Testis (tissue), 2 donors: ENCODE data around the gene TIMP2.

Experiments
- POLR2A ChIP-seq: fragments of 450-650 bp; IDR thresholded peaks from one replicate; pipeline ENCODE4 v1.6.1; 2017; ENCODE audit warnings: antibody characterized with exemption, mild to moderate bottlenecking, moderate library complexity
- TF ChIP-seq, protein P1 (sequence below), 3 experiments: fragments of 450-650 bp in 2 of 3; fragments of 200-600 bp in 1 of 3; sonication (generic) in 1 of 3; IDR thresholded peaks; one replicate each; pipeline ENCODE4 v1.5.1; 2016 to 2019; ENCODE audit warnings: antibody characterized with exemption in 3 of 3, mild to moderate bottlenecking in 2 of 3, moderate library complexity in 1 of 3

DNA sequence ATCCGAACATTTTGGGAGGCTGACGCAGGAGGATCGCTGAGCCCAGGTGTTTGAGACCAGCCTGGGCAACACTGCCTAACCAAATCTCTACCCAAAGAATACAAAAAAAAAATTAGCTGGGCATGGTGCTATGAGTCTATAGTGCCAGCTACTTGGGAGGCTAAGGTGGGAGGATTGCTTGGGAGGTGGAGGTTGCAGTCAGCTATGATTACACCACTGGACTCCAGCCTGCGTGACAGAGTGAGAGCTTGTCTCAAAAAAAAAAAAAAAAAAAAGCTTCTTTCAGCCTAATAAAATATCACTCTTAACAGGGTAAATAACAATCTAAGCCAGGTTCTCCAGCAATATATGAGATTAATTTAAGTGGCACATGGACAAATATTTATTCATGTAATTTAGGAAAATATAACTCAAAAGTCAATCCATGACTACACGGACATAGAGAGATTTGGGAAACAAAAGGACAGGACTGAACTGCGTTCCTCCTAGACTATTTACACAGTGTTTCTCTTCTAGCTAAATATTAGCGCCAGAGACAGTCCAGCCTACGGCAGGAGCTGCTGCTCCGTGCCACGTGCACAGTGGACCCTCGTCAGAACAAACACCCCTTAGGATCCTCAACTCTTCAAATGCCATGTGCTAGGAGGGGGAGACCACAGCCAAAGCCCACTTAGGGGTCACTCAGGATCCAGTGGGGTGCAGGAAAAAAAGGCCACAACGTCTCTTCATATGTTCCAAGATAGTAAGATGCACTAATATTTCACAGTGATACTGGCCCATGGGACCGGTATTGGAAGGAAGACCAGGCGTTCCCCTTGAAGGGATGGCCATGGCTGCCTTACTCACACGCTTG lies 93.3 kb downstream of the TIMP2 start:
- TF ChIP-seq, protein P1, sequence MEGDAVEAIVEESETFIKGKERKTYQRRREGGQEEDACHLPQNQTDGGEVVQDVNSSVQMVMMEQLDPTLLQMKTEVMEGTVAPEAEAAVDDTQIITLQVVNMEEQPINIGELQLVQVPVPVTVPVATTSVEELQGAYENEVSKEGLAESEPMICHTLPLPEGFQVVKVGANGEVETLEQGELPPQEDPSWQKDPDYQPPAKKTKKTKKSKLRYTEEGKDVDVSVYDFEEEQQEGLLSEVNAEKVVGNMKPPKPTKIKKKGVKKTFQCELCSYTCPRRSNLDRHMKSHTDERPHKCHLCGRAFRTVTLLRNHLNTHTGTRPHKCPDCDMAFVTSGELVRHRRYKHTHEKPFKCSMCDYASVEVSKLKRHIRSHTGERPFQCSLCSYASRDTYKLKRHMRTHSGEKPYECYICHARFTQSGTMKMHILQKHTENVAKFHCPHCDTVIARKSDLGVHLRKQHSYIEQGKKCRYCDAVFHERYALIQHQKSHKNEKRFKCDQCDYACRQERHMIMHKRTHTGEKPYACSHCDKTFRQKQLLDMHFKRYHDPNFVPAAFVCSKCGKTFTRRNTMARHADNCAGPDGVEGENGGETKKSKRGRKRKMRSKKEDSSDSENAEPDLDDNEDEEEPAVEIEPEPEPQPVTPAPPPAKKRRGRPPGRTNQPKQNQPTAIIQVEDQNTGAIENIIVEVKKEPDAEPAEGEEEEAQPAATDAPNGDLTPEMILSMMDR (IDR thresholded peaks at IDR 0.05): no peak
- no peak for TF ChIP-seq POLR2A
